Stimulated activated CD8-positive, alpha-beta memory T cell treated with anti-CD3 and anti-CD28 coated beads, Interleukin-4, amount 100 ng/mL, for 24 hours (primary cell): Measurements from ENCODE around the gene MAOB.
"Not testable (repeated sequence)": the region's sequence is repeated elsewhere in the genome, so short reads cannot be mapped to it uniquely, and the experiment has no call there.

Source experiments
- DNase-seq: peaks from one replicate; pipeline ENCODE4 v3.0.0-alpha.2; 2020; ENCODE audit warnings: low read depth

Gene MAOB

GRCh38 chrX:43882294-43882681 is at the start of gene MAOB:
TSS of gene MAOB (minus strand) at chrX:43882450. CDS start at chrX:43882299, 151 bp downstream.
- DNase-seq = no peak

- not testable (repeated sequence) for DNase-seq
Measured at GRCh38 chrX:43922032-43922431, 39.8 kb upstream of the MAOB start.

GRCh38 chrX:43910772-43911171 is 28.5 kb upstream of the MAOB start:
- not testable (repeated sequence) for DNase-seq

GRCh38 chrX:43910012-43910411 is 27.8 kb upstream of the MAOB start:
- no peak for DNase-seq

GRCh38 chrX:43909141-43909540 is 26.9 kb upstream of the MAOB start:
- no peak for DNase-seq

- DNase-seq = no peak
Measured at GRCh38 chrX:43899878-43900815, 17.9 kb upstream of the MAOB start.

GRCh38 chrX:43898406-43899035 is 16.3 kb upstream of the MAOB start:
- no peak for DNase-seq

- no peak for DNase-seq
Measured at GRCh38 chrX:43897290-43897689, 15.0 kb upstream of the MAOB start.

- no peak for DNase-seq
Measured at GRCh38 chrX:43892336-43892870, 10.2 kb upstream of the MAOB start.

- no peak for DNase-seq
Measured at GRCh38 chrX:43885617-43886016, 3.4 kb upstream of the MAOB start.

GRCh38 chrX:43881410-43882293 is 598 bp downstream of the MAOB start:
- no peak for DNase-seq

GRCh38 chrX:43880425-43880824 is 1.8 kb downstream of the MAOB start:
- no peak for DNase-seq

GRCh38 chrX:43878906-43879526 is 3.2 kb downstream of the MAOB start:
- no peak for DNase-seq

- DNase-seq = no peak
Measured at GRCh38 chrX:43876680-43877079, 5.6 kb downstream of the MAOB start.

- DNase-seq = no peak
Measured at GRCh38 chrX:43870758-43871419, 11.4 kb downstream of the MAOB start.

- no peak for DNase-seq
Measured at GRCh38 chrX:43870011-43870410, 12.2 kb downstream of the MAOB start.

- no peak for DNase-seq
Measured at GRCh38 chrX:43868791-43869190, 13.5 kb downstream of the MAOB start.

GRCh38 chrX:43866423-43866822 is 15.8 kb downstream of the MAOB start:
- DNase-seq = no peak

- DNase-seq = no peak
Measured at GRCh38 chrX:43865791-43866190, 16.5 kb downstream of the MAOB start.

- DNase-seq = no peak
Measured at GRCh38 chrX:43862434-43862833, 19.8 kb downstream of the MAOB start.

- no peak for DNase-seq
Measured at GRCh38 chrX:43861750-43862149, 20.5 kb downstream of the MAOB start.
